ENCODE results near the gene SMAD6.

GRCh38 chr15:66663664-66664063 lies 38.4 kb upstream of the SMAD6 start:
- no peak for TF ChIP-seq CTCF (IDR thresholded peaks at IDR 0.05; ENCODE audit: poor library complexity, severe bottlenecking)
- TF ChIP-seq RAD21 (conservative IDR thresholded peaks at IDR 0.05) = no peak
- no peak for TF ChIP-seq POLR2AphosphoS5 (IDR thresholded peaks at IDR 0.05)
- no peak for TF ChIP-seq MXI1 (conservative IDR thresholded peaks at IDR 0.05; ENCODE audit: poor library complexity, severe bottlenecking)
- TF ChIP-seq REST (IDR thresholded peaks at IDR 0.05; ENCODE audit: borderline replicate concordance) = no peak
- no peak for TF ChIP-seq EP300 (conservative IDR thresholded peaks at IDR 0.05; ENCODE audit: poor library complexity, severe bottlenecking)
- no peak for TF ChIP-seq EZH2 (IDR thresholded peaks at IDR 0.05; ENCODE audit: borderline replicate concordance, insufficient read depth, low read length, poor library complexity, severe bottlenecking)

All from neural cell (in vitro differentiated cells).